Measurements from ENCODE around the gene ADAM17. TPM values are rescaled to one million over a fixed set of nuclear protein-coding genes. Genes with fewer than 3 reads are reported as not detected.

ADAM17 gene
- total and polyA plus RNA-seq, 2 of the 13 experiments (the other 11 are each of a cell fraction or from before 2014, with no cell fraction given), result 6.5 to 33.4 TPM

DNA sequence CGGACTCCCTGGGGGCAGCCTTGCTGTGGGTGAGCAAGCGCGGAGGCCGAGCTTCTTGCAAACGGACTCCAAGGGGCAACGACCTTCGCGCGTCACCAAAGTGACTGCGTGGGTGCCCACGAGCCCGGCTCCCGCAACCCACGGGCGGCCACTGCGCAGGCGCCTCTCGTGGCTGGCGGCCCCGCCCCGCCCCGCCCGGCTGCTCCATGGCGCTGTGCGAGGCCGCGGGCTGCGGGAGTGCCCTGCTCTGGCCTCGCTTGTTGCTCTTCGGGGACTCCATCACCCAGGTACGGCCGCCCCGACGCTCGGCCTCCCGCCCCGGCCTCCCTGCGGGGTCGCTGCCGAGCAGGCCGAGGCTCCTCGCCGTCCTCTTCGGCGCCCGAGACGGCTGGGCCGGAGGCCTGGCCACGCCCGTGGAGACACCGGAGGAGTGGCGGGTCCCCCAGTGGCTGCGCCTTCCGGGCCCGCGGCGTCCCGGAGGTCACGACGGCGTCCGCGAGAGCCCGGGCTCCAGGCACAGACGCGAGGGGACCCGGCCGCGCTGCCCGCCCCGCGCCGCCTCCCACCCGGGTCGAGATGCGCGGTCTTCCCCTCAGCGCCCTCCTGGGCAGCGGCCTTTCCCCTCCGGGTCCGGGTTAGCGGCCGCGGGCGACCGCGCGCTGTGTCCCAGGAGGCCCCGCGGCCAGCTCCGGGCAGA, 81.1 kb downstream of the ADAM17 start, which contains the start of gene IAH1:
IAH1 (plus strand) TSS at position 191 of the 697 bp plus-strand sequence; CDS start at position 207, 16 bp downstream.
- POLR2A ChIA-PET, result interaction anchor here (1.2 to 1.6 kb wide), 3 partner anchors 51 to 81 kb away, joined by 3 to 5 read pairs (median 3); partner anchors contain the start of genes ADAM17, CPSF3 and ITGB1BP1
- no peak for FAIRE-seq
- CTCF ChIA-PET (ENCODE audit: low intra/inter-chr PET ratio, low total read pairs), result no interaction called here
- TF ChIP-seq ZNF670 (CRISPR knock-in tag; IDR thresholded peaks at IDR 0.05; ENCODE audit: borderline replicate concordance) (no peak), HBP1 (CRISPR knock-in tag; IDR thresholded peaks at IDR 0.05; ENCODE audit: low read depth) (no peak), ZNF24 (IDR thresholded peaks at IDR 0.05) (no peak), ZBTB10 (CRISPR knock-in tag; IDR thresholded peaks at IDR 0.05; ENCODE audit: borderline replicate concordance) (no peak), SNAPC2 (CRISPR knock-in tag; IDR thresholded peaks at IDR 0.05) (no peak), SP1 (IDR thresholded peaks at IDR 0.05) (no peak), SP1 (CRISPR knock-in tag; IDR thresholded peaks at IDR 0.05) (peak; percentile 25; the same call in 1 of the 2 replicates), ARID4A (CRISPR knock-in tag; IDR thresholded peaks at IDR 0.05; ENCODE audit: borderline replicate concordance) (peak; percentile 55; the same call in 1 of the 2 replicates), IKZF4 (CRISPR knock-in tag; IDR thresholded peaks at IDR 0.05; ENCODE audit: borderline replicate concordance, low read depth, not compliant biosample characterization) (peak; percentile 37), ZNF678 (CRISPR knock-in tag; IDR thresholded peaks at IDR 0.05) (peak; percentile 19; the same call in 1 of the 2 replicates), ZNF766 (CRISPR knock-in tag; IDR thresholded peaks at IDR 0.05; ENCODE audit: borderline replicate concordance) (peak; percentile 59; the same call in 1 of the 2 replicates), ATF5 (CRISPR knock-in tag; IDR thresholded peaks at IDR 0.05; ENCODE audit: low read depth) (0 out of 2 replicates have a peak, but pooled peaks have one; percentile 69), HDAC2 (CRISPR knock-in tag; IDR thresholded peaks at IDR 0.05) (no peak)

More for the DNA sequence above, 81.1 kb downstream of the ADAM17 start, which contains the start of gene IAH1:
- in situ Hi-C loops (cut with HindIII; ENCODE audit: extremely low pct_ligation_motif_present, low pct_unique_long_range_greater_than_20kb) (no loop called here), intact Hi-C loops (cut with micrococcal nuclease; ENCODE audit: unreplicated experiment) (loop anchor here (5.0 kb wide), 1 partner anchor 83 kb away; the partner anchor contains the start of gene ADAM17)
- 80% methylated on average over 77 of the region's 91 CpGs for WGBS (ENCODE audit: low lambda C conversion rate)
- peak within 1 kb of the TSS; percentile 41 to 68 (median 53); a peak in 5 of 6 replicates for H3K4me3 ChIP-seq (replicated peaks in 1 of 3; ENCODE audit: insufficient read depth in 1 of 3, low read depth in 2 of 3, low read length in 3 of 3)
- no peaks in the 10 kb centered on the region for H3K79me2 ChIP-seq (ENCODE audit: insufficient read depth, low read length)
- ATAC-seq (peak; percentile 83), DNase-seq (ENCODE audit: low spot score) (no peak)
- peak within 1 kb of the TSS; percentile 50 for H3K27ac ChIP-seq (ENCODE audit: extremely low read length, insufficient read depth, low read length)
- H3K27me3 ChIP-seq (ENCODE audit: control insufficient read depth in 1 of 2, insufficient read depth in 2 of 2, low read length in 2 of 2), result no peaks in the 10 kb centered on the region
- no peaks in the 10 kb centered on the region for H4K20me1 ChIP-seq (ENCODE audit: insufficient read depth, low read length)
- H3K9me3 ChIP-seq (ENCODE audit: low read length), result no peaks in the 10 kb centered on the region
- peak within 1 kb of the TSS; percentile 51 for H3K4me2 ChIP-seq (ENCODE audit: low read depth, low read length)
- H3K9ac ChIP-seq (ENCODE audit: insufficient read depth, low read depth, low read length), result peak within 1 kb of the TSS; percentile 67
- peak within 1 kb of the TSS; percentile 42 for H2AFZ ChIP-seq (ENCODE audit: low read length)
- BruUV-seq (replicated peaks), result no TSS peak
- peaks cover 16% of the 10 kb centered on the region for H3K4me1 ChIP-seq (ENCODE audit: insufficient read depth, low read length)
- H3K36me3 ChIP-seq (replicated peaks in 1 of 2; ENCODE audit: control insufficient read depth in 1 of 2, insufficient read depth in 2 of 2, low read length in 2 of 2), result peaks cover 6 to 31% of the 10 kb centered on the region in 2 experiments; a peak in 4 of 5 replicates
